Mucosa of descending colon (tissue), 3 donors: Measurements from ENCODE around the gene TSHZ3. TPM values are rescaled to one million over a fixed set of nuclear protein-coding genes. Genes with fewer than 3 reads are reported as not detected.

ENCODE experiments used
- ATAC-seq: fragments of 200-7000 bp; cut with Tn5 transposase; one replicate; pipeline ENCODE4 v1.9.1; 2020; ENCODE audit warnings: mild to moderate bottlenecking, moderate library complexity
- DNase-seq, 3 donors: peaks; one replicate each; pipeline ENCODE4 v3.0.0-alpha.2; 2020
- H3K36me3 ChIP-seq: fragments of 200-600 bp; one replicate; pipeline ENCODE4 v1.8.0; 2021; ENCODE audit warnings: low read depth, mild to moderate bottlenecking
- H3K4me1 ChIP-seq: fragments of 200-600 bp; one replicate; pipeline ENCODE4 v1.8.0; 2021; ENCODE audit warnings: low read depth, mild to moderate bottlenecking
- H3K4me3 ChIP-seq: fragments of 200-600 bp; one replicate; pipeline ENCODE4 v1.8.0; 2021; ENCODE audit warnings: mild to moderate bottlenecking
- H3K9me3 ChIP-seq: fragments of 200-600 bp; one replicate; pipeline ENCODE4 v1.8.0; 2021; ENCODE audit warnings: mild to moderate bottlenecking
- intact Hi-C, 2 donors: fragments of 100-400 bp; cut with DNase I in 1 of 2; cut with micrococcal nuclease in 1 of 2; formaldehyde crosslinking; loops; one replicate each; pipeline versions ENCODE4 v1.11.0 to v1.11.1; 2022; cut with DNase I, micrococcal nuclease
- total RNA-seq, 3 donors: library from RNA; stranded (reverse); fragmentation: NEBNext Ultra II Directional in 2 of 3; extraction: Animal tissue kit (Norgen Biotek cat#: 25700) in 2 of 3; gene quantifications; one replicate each; pipeline versions ENCODE4 v1.2.1 to v1.2.4, GENCODE V29; 2021 to 2023
- TF ChIP-seq, protein P1 (sequence below): fragments of 200-600 bp; IDR thresholded peaks from one replicate; pipeline ENCODE4 v1.8.0; 2022; ENCODE audit warnings: antibody characterized with exemption, mild to moderate bottlenecking
- donor health status: DM: no; HTN: no; CAD: no; lungs with moderate emphysema.
- donor health status: DM: no; HTN: no; CAD: no.
- donor health status: DM: no; HTN: yes; CAD: no.

Gene TSHZ3
- total RNA-seq, 3 donors from 2014 or later, result 1.6 to 32.1 (median 5.2) TPM

DNA sequence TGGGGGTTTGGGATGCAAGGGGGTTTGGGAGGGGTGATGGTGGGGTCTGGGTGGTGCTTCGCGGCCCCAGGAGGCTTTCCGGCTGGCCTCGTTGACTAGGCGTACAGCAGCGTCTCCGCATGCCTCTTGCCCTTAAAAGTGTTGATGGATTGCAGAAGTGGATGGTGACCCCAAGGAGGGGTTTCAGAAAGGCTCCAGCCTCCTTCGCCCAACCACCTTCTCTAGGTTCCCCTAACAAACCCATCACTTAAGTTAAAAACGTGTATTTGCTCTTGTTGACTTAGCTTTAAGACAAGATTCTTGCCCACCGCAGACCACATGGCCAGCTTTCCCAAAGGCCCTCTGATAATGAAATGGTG lies 8.1 kb upstream of the TSHZ3 start:
- intact Hi-C loops, result loop anchor here in 1 of 2 donors (10.0 kb wide), 1 partner anchor 572 kb away; no protein-coding TSS in a partner anchor
- no peak for DNase-seq

DNA sequence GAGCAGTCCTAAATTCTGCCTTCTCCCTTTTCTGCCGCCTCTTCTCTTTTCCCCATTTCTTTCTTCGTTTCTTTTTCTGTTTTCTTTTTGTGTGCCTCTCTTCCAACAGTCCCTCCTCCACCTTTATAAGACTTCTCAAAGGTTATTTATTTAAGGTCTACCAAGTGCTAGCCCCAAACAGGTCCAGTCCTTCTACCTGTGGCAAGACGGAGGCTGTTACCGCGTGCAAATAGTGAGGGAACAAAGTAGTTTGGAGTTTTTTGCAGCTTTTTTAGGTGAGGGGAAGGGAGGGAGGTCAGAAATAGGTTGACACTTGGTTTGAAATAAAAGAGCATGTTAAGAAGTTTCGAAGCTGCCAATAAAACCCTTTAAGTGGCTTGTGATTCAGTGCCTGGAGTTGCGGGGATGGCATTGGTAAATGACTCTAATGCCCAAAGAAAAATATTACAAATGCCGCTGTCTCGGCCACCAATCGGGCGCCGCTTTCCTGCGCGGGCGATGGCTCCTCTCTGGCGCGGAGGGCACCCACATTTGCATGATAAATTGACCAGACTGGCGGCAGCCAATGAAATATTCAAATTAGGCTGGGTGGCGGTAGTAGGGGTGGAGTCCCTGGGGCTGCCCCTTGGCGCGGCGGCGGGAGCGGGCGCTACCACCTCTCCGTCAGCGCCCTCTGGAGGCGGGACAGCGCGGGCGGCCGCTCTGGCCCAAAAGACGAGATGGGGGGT lies 7.5 kb upstream of the TSHZ3 start:
- TF ChIP-seq, protein P1, sequence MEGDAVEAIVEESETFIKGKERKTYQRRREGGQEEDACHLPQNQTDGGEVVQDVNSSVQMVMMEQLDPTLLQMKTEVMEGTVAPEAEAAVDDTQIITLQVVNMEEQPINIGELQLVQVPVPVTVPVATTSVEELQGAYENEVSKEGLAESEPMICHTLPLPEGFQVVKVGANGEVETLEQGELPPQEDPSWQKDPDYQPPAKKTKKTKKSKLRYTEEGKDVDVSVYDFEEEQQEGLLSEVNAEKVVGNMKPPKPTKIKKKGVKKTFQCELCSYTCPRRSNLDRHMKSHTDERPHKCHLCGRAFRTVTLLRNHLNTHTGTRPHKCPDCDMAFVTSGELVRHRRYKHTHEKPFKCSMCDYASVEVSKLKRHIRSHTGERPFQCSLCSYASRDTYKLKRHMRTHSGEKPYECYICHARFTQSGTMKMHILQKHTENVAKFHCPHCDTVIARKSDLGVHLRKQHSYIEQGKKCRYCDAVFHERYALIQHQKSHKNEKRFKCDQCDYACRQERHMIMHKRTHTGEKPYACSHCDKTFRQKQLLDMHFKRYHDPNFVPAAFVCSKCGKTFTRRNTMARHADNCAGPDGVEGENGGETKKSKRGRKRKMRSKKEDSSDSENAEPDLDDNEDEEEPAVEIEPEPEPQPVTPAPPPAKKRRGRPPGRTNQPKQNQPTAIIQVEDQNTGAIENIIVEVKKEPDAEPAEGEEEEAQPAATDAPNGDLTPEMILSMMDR, result no peak
- no peak overlapping the region for H3K4me3 ChIP-seq
- DNase-seq (peak in 2 of 3 donors; percentile 52 to 55), ATAC-seq (peak; percentile 48)
- H3K4me1 ChIP-seq, result peaks cover 5% of the 10 kb centered on the region
- intact Hi-C loops, result loop anchor here in 1 of 2 donors (10.0 kb wide), 1 partner anchor 572 kb away; no protein-coding TSS in a partner anchor
- no peaks in the 10 kb centered on the region for H3K36me3 ChIP-seq
- no peaks in the 10 kb centered on the region for H3K9me3 ChIP-seq

More for the DNA sequence above, 8.1 kb upstream of the TSHZ3 start:
- Histone ChIP-seq H3K4me1 (no peaks in the 10 kb centered on the region), H3K4me3 (no peak overlapping the region), H3K36me3 (no peaks in the 10 kb centered on the region), H3K9me3 (no peaks in the 10 kb centered on the region)
- TF ChIP-seq, protein P1, result no peak
- ATAC-seq, result no peak

DNA sequence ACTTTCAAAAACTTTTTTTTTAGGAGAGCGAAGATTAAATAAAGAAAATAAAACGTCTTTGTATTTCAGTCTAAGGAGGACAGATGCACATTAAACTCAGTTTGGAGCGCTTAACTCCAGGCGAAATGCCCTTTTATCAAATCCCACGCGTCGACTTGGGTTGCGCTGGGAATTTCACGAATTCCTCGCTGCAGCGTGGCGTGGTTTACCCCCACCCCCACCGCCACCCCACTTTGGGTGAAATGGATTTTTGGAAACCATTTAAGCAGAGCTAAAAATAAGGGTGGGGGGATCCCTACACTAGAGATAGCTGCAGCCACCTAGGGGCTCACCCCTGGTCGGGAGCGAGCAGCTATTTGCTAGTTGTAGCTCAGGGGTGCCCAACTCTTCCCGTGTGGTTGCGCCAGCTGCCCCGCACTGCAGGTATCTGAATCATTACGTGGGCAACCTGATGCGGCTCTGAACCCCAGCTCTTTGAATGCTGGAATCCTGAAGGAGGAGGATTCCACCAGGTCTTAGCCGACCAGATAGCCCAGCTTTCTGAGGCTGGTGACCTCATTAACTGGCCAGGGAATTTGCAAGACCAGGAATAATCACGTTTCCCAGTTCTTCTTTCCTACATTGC lies 6.5 kb upstream of the TSHZ3 start:
- TF ChIP-seq, protein P1, result no peak
- Histone ChIP-seq H3K4me3 (no peak overlapping the region), H3K9me3 (no peaks in the 10 kb centered on the region), H3K4me1 (peaks cover 14% of the 10 kb centered on the region), H3K36me3 (no peaks in the 10 kb centered on the region)
- ATAC-seq (no peak), DNase-seq (no peak)
- intact Hi-C loops, result loop anchor here in 1 of 2 donors (10.0 kb wide), 1 partner anchor 571 kb away; no protein-coding TSS in a partner anchor

GRCh38 chr19:31354799-31355664 lies 5.8 kb upstream of the TSHZ3 start:
- intact Hi-C loops, result loop anchor here in 1 of 2 donors (10.0 kb wide), 1 partner anchor 570 kb away; no protein-coding TSS in a partner anchor
- Histone ChIP-seq H3K9me3 (no peaks in the 10 kb centered on the region), H3K4me3 (no peak overlapping the region), H3K4me1 (peaks cover 16% of the 10 kb centered on the region), H3K36me3 (no peaks in the 10 kb centered on the region)
- TF ChIP-seq, protein P1, result no peak
- DNase-seq (no peak), ATAC-seq (no peak)

DNA sequence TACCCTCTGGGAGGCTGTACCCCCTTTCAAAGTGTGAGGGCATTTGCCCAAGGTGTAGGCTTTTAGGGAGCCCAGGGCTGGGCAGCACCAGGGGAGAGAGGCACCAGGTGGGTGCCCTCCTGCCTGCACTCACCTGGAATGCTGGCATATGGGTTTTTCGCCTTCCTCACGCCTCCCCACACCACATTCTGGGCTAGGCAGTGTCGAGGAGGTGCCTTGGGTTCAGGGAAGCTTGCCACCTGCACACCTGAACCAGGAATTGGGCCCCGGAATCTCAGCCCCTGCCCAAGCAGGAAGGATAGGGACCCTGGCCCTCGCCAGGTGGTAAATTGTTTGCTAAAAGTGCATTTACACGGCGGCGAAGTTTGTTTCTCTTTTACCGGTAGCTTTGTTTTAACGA lies 5.1 kb upstream of the TSHZ3 start:
- no peak overlapping the region for H3K4me3 ChIP-seq
- ATAC-seq (no peak), DNase-seq (no peak)
- TF ChIP-seq, protein P1, result no peak
- no peaks in the 10 kb centered on the region for H3K9me3 ChIP-seq
- intact Hi-C loops, result loop anchor here in 1 of 2 donors (10.0 kb wide), 1 partner anchor 570 kb away; no protein-coding TSS in a partner anchor
- H3K4me1 ChIP-seq, result peaks cover 17% of the 10 kb centered on the region
- H3K36me3 ChIP-seq, result no peaks in the 10 kb centered on the region
